ENCODE results near the gene ANKS1B.

Gene ANKS1B

GRCh38 chr12:99097171-99097570 is 887.6 kb downstream of the ANKS1B start:
- Mint-ChIP-seq H3K9me3 (peaks cover 5% of the 10 kb centered on the region), H3K27me3 (peaks cover 7% of the 10 kb centered on the region), H3K4me1 (no peaks in the 10 kb centered on the region), H3K4me3 (no peak overlapping the region), H3K27ac (no peak overlapping the region), H3K36me3 (no peaks in the 10 kb centered on the region)
- DNase-seq (ENCODE audit: low spot score in 2 of 2), result no peak
- ATAC-seq (ENCODE audit: low read depth), result no peak

- Mint-ChIP-seq H3K27ac (no peak overlapping the region), H3K4me1 (no peaks in the 10 kb centered on the region), H3K36me3 (no peaks in the 10 kb centered on the region), H3K9me3 (peaks cover 7% of the 10 kb centered on the region), H3K27me3 (no peaks in the 10 kb centered on the region), H3K4me3 (no peak overlapping the region)
- ATAC-seq (ENCODE audit: low read depth) (no peak), DNase-seq (ENCODE audit: low spot score in 2 of 2) (no peak)
These were observed 891.6 kb downstream of the ANKS1B start for GRCh38 chr12:99093166-99093565.

- H3K36me3 Mint-ChIP-seq, result no peaks in the 10 kb centered on the region
- H3K27me3 Mint-ChIP-seq, result no peaks in the 10 kb centered on the region
- H3K4me3 Mint-ChIP-seq, result no peak overlapping the region
- H3K4me1 Mint-ChIP-seq, result no peaks in the 10 kb centered on the region
- no peak for ATAC-seq (ENCODE audit: low read depth)
- H3K27ac Mint-ChIP-seq, result no peak overlapping the region
- peaks cover 7% of the 10 kb centered on the region for H3K9me3 Mint-ChIP-seq
- no peak for DNase-seq (ENCODE audit: low spot score in 2 of 2)
These were observed 892.5 kb downstream of the ANKS1B start for GRCh38 chr12:99092100-99092851.

- Mint-ChIP-seq H3K27me3 (no peaks in the 10 kb centered on the region), H3K36me3 (no peaks in the 10 kb centered on the region), H3K27ac (no peak overlapping the region), H3K4me1 (no peaks in the 10 kb centered on the region), H3K4me3 (no peak overlapping the region), H3K9me3 (peaks cover 7% of the 10 kb centered on the region)
- no peak for ATAC-seq (ENCODE audit: low read depth)
- no peak for DNase-seq (ENCODE audit: low spot score in 2 of 2)
These were observed 897.5 kb downstream of the ANKS1B start for GRCh38 chr12:99087278-99087677.

GRCh38 chr12:99079811-99080210 is 904.9 kb downstream of the ANKS1B start:
- H3K9me3 Mint-ChIP-seq, result peaks cover 3% of the 10 kb centered on the region
- no peaks in the 10 kb centered on the region for H3K27me3 Mint-ChIP-seq
- no peak overlapping the region for H3K27ac Mint-ChIP-seq
- no peaks in the 10 kb centered on the region for H3K36me3 Mint-ChIP-seq
- ATAC-seq (ENCODE audit: low read depth) (no peak), DNase-seq (ENCODE audit: low spot score in 2 of 2) (no peak)
- no peak overlapping the region for H3K4me3 Mint-ChIP-seq
- H3K4me1 Mint-ChIP-seq, result no peaks in the 10 kb centered on the region

DNA sequence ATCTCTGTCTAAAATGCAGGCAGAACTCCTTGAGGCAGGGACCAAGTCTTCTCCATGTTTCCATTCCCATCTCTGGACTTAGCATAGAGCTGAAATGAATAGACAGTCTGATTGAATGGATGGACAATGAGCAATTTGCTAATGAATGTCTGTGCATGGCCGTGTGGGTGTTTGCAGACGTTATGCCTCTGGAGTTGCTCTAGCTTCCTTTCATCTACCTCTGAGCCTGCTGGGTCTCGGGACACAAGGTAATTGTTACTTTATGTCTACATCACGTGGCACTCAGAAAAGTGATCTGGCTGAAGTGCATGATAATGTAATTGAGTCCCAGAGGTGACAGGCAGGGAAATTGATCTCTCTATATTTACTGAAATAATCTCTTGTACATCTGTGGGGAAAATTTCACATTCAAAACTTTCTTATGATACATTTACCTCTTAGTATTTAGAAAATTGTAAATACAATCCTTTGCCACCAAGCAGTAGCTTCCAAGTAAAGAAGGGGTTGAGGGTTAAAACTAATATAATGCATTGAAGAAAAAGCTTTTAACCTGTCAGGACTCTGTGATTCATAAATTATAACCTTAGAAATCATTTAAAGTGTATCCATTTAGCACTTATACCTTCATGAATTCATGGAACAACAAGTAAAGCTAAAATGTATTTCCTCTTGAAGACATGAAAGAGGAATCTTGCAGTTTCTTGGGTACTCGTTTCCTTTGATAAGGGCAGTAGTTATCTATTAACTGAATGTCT is 915.6 kb downstream of the ANKS1B start:
- Mint-ChIP-seq H3K36me3 (no peaks in the 10 kb centered on the region), H3K27me3 (peaks cover 4% of the 10 kb centered on the region), H3K27ac (no peak overlapping the region), H3K9me3 (peaks cover 1% of the 10 kb centered on the region), H3K4me1 (no peaks in the 10 kb centered on the region), H3K4me3 (no peak overlapping the region)
- ATAC-seq (ENCODE audit: low read depth) (no peak), DNase-seq (ENCODE audit: low spot score in 2 of 2) (no peak)

DNA sequence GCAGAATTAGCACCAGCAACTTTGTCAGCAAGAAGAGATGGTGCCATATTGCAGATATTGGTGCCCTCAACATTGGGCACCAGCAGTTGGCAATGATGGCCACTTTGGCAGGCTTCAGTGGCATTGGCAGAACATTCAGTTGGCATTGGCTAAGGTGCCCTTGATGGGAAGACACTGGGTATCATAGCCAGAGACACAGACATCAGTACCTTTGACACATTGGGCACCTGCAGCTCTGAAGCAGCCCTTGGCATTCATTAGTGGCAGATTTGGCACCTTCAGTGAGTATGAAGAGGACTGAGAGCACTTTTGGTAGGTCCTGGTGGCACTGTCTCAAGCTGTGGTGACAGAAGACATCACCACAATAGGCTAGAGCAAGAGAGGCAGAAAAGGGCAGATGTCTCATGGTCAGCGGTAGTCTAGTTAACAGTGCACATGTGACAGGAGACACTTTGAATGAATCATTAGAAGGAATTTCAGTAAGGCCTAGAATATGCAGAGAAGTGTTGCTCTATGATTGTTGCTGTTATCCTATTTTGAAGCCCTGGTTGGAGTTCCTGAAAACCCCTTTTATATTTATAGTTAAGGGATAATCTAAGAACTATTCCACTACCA is 917.5 kb downstream of the ANKS1B start:
- H3K4me3 Mint-ChIP-seq, result no peak overlapping the region
- H3K9me3 Mint-ChIP-seq, result peaks cover 1% of the 10 kb centered on the region
- no peaks in the 10 kb centered on the region for H3K36me3 Mint-ChIP-seq
- no peak for DNase-seq (ENCODE audit: low spot score in 2 of 2)
- H3K27me3 Mint-ChIP-seq, result peaks cover 4% of the 10 kb centered on the region
- H3K4me1 Mint-ChIP-seq, result no peaks in the 10 kb centered on the region
- ATAC-seq (ENCODE audit: low read depth), result no peak
- H3K27ac Mint-ChIP-seq, result no peak overlapping the region

DNA sequence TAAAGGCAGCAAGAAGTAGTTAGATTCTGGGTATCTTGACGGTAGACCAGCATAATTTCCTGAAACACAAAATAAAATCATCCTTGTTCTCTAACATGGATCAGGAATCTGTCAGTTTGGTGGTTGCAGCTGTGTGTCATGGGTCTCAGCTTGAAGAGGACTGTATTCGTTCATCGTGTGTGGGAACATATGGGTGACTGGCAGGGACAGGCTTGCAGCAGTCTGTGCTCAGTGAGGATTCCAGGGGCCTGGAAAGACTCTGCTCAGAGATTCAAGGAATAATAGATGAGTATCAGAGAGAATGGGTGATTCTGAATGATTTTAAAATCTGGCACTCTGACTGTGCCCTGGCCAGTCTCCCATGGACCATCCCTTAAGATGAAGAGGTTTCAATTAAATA is 918.0 kb downstream of the ANKS1B start:
- Mint-ChIP-seq H3K4me3 (no peak overlapping the region), H3K27ac (no peak overlapping the region), H3K4me1 (no peaks in the 10 kb centered on the region), H3K27me3 (peaks cover 4% of the 10 kb centered on the region), H3K36me3 (no peaks in the 10 kb centered on the region), H3K9me3 (peaks cover 1% of the 10 kb centered on the region)
- DNase-seq (ENCODE audit: low spot score in 2 of 2) (no peak), ATAC-seq (ENCODE audit: low read depth) (no peak)

- Mint-ChIP-seq H3K9me3 (peaks cover 1% of the 10 kb centered on the region), H3K27me3 (peaks cover 4% of the 10 kb centered on the region), H3K36me3 (no peaks in the 10 kb centered on the region), H3K4me1 (no peaks in the 10 kb centered on the region), H3K4me3 (no peak overlapping the region), H3K27ac (no peak overlapping the region)
- no peak for DNase-seq (ENCODE audit: low spot score in 2 of 2)
- no peak for ATAC-seq (ENCODE audit: low read depth)
These were observed 921.6 kb downstream of the ANKS1B start for GRCh38 chr12:99063182-99063581.

- ATAC-seq (ENCODE audit: low read depth) (no peak), DNase-seq (ENCODE audit: low spot score in 2 of 2) (no peak)
- H3K27me3 Mint-ChIP-seq, result no peaks in the 10 kb centered on the region
- no peaks in the 10 kb centered on the region for H3K4me1 Mint-ChIP-seq
- H3K36me3 Mint-ChIP-seq, result no peaks in the 10 kb centered on the region
- H3K27ac Mint-ChIP-seq, result no peak overlapping the region
- H3K9me3 Mint-ChIP-seq, result peaks cover 2% of the 10 kb centered on the region
- H3K4me3 Mint-ChIP-seq, result no peak overlapping the region
These were observed 924.8 kb downstream of the ANKS1B start for GRCh38 chr12:99059824-99060511.

- no peaks in the 10 kb centered on the region for H3K4me1 Mint-ChIP-seq
- ATAC-seq (ENCODE audit: low read depth), result no peak
These were observed 927.1 kb downstream of the ANKS1B start for GRCh38 chr12:99057670-99058069.

GRCh38 chr12:99056186-99056585 is 928.5 kb downstream of the ANKS1B start:
- no peaks in the 10 kb centered on the region for H3K27me3 Mint-ChIP-seq

More at GRCh38 chr12:99057670-99058069, 927.1 kb downstream of the ANKS1B start:
- H3K36me3 Mint-ChIP-seq, result no peaks in the 10 kb centered on the region
- no peaks in the 10 kb centered on the region for H3K27me3 Mint-ChIP-seq
- H3K4me3 Mint-ChIP-seq, result no peak overlapping the region
- H3K9me3 Mint-ChIP-seq, result peaks cover 2% of the 10 kb centered on the region
- no peak for DNase-seq (ENCODE audit: low spot score in 2 of 2)
- H3K27ac Mint-ChIP-seq, result no peak overlapping the region

GRCh38 chr12:99055299-99055698 is 929.4 kb downstream of the ANKS1B start:
- Mint-ChIP-seq H3K27me3 (no peaks in the 10 kb centered on the region), H3K4me3 (no peak overlapping the region), H3K9me3 (peaks cover 2% of the 10 kb centered on the region), H3K27ac (no peak overlapping the region), H3K4me1 (no peaks in the 10 kb centered on the region), H3K36me3 (no peaks in the 10 kb centered on the region)
- no peak for DNase-seq (ENCODE audit: low spot score in 2 of 2)
- no peak for ATAC-seq (ENCODE audit: low read depth)

More at GRCh38 chr12:99056186-99056585, 928.5 kb downstream of the ANKS1B start:
- no peak for DNase-seq (ENCODE audit: low spot score in 2 of 2)
- H3K4me3 Mint-ChIP-seq, result no peak overlapping the region
- no peak for ATAC-seq (ENCODE audit: low read depth)
- H3K27ac Mint-ChIP-seq, result no peak overlapping the region
- H3K36me3 Mint-ChIP-seq, result no peaks in the 10 kb centered on the region
- H3K4me1 Mint-ChIP-seq, result no peaks in the 10 kb centered on the region
- peaks cover 2% of the 10 kb centered on the region for H3K9me3 Mint-ChIP-seq

DNA sequence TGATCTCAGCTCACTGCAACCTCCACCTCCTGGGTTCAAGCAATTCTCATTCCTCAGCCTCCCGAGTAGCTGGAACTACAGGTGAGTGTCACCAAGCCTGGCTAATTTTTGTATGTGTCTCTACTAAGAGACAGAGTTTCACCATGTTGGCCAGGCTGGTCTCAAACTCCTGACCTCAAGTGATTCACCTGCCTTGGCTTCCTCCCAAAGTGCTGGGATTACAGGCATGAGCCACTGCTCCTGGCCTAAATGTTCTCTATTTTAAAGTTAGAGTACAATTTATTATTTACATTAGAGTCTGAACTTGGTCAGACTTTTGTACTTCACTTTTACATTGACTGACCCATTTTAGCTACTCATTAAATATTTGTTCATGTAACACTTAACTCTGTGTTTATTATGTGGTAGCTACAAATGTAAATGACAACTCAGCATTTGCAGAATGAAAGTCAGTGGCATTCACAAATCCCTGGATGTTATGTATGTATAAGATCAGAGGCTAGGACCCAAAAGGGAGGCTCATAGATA is 930.1 kb downstream of the ANKS1B start:
- Mint-ChIP-seq H3K4me1 (no peaks in the 10 kb centered on the region), H3K36me3 (no peaks in the 10 kb centered on the region), H3K27ac (no peak overlapping the region)

More for the DNA sequence above, 930.1 kb downstream of the ANKS1B start:
- ATAC-seq (ENCODE audit: low read depth), result no peak
- H3K4me3 Mint-ChIP-seq, result no peak overlapping the region
- no peak for DNase-seq (ENCODE audit: low spot score in 2 of 2)
- no peaks in the 10 kb centered on the region for H3K27me3 Mint-ChIP-seq
- peaks cover 2% of the 10 kb centered on the region for H3K9me3 Mint-ChIP-seq

All from memory B cell (primary cell).